Measurements from ENCODE around the gene HPD.

GRCh38 chr12:121806009-121806545 lies 52.6 kb downstream of the HPD start:
- no peak for TF ChIP-seq CTCF (IDR thresholded peaks at IDR 0.05)
- TF ChIP-seq POLR2A (IDR thresholded peaks at IDR 0.05) = no peak
